LNCAP (cell line): ENCODE measurements around the gene CLN6.

Experiments
- TF ChIP-seq, protein P1 (sequence below): fragments of 450-650 bp; IDR thresholded peaks from 2 replicates; pipeline ENCODE4 v1.5.1; 2017; ENCODE audit warnings: mild to moderate bottlenecking

The CLN6 gene

DNA sequence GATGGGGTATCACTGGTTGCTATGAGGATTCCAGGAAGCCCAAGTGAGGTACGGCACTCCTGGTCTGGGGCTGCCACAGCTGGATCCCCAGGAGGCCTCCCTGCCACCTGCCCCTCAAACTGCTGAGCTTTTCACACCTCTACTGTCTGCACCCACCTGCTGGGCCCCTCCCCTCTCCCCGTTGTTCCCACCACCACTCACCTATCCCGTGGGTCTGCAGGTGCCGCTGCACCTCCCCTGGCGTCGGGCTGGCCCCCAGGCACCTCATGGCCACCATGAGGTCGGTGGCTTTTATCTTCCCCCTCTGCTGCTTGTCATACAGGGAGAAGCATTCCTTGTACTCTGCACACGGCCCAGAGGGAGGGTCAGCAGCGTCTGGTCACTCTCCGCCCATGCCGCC is 30.2 kb downstream of the CLN6 start:
- TF ChIP-seq, protein P1, sequence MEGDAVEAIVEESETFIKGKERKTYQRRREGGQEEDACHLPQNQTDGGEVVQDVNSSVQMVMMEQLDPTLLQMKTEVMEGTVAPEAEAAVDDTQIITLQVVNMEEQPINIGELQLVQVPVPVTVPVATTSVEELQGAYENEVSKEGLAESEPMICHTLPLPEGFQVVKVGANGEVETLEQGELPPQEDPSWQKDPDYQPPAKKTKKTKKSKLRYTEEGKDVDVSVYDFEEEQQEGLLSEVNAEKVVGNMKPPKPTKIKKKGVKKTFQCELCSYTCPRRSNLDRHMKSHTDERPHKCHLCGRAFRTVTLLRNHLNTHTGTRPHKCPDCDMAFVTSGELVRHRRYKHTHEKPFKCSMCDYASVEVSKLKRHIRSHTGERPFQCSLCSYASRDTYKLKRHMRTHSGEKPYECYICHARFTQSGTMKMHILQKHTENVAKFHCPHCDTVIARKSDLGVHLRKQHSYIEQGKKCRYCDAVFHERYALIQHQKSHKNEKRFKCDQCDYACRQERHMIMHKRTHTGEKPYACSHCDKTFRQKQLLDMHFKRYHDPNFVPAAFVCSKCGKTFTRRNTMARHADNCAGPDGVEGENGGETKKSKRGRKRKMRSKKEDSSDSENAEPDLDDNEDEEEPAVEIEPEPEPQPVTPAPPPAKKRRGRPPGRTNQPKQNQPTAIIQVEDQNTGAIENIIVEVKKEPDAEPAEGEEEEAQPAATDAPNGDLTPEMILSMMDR = no peak

DNA sequence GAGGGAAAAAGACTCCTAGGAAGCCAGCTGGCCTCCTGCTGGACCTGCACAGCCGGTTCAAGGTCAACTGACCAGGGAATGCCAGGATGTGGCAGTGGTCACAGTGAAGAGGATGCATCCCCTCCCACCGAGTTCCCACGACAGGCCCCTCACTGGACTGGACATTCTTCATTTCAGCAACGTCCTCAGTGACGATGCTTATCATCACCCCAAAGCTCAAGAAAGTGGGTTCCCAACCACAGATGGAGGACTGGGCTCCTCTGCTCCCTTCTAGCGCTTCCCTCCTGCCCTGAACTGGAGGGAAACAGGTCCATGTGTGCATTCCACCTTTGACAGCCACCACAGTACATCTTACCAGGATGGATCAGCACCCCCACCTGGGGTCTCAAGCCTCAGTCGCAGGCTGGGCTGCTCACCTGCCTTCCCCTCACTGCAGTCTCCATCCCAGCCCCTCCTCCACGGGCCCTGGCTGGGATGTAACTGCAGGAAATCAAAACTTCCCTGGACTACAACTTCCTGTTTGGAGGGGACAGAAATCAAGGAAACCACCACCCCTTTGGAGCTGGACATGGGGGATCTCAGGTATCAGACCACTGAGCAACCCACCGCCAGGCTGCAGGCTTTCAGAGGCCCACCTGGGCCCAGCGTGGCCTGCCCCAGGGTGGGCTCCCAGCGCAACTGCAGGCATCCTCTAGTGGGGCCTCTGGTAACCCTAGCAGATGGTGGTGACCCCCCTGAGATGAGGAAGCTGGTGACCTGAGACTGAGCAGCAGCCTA is 31.7 kb downstream of the CLN6 start:
- TF ChIP-seq, protein P1 = no peak

DNA sequence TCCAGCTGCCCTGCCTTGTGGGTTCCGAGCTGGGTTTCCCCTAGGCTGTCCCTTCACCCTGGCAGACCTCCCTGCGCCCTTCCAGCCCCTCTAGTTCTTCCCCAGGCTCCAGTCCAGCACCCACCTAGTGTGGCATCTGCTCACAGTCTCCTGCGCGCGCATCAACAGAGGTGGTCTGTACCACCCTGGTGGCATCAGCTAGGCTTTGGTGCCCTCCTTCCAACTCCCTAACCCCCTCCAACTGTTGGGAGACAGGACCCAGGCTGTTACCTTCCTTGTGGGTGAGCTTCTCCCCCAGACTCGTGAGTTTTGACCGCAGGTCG is 32.4 kb downstream of the CLN6 start:
- TF ChIP-seq, protein P1 = no peak

DNA sequence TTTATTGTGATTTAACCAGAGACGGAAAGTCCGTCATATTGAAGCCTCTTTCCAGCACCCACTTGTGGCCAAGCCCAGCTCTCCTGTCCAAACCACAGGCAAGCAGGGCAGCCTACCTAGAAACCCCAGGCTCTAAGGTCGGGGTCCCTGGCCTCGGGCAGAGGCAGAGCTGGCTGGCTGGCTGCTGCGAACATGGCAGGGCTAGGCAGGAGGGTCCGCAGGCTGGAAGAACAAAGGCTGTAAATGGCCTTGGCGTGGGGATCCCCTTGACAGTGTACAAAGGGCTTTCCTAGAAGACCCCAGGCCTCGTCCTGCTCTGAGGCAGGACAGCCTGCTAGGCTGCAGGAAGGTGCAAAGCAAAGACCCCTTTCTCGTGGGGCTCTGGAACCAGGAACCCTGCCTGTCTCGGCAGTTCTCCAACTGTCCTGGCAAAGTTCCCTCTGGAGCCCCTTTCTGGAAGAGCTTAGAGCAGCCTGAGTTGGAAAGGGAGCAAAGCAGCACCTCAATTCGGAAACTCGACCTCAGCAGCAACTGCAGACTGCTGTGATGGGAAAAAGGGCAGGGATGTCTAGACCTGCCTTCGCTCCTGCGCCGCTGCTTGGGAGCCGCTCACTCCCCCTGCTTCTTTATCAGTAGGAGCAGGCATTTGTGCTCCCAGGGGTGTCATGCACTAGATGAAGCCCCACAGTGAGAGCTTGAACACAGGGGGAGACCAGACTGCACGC is 32.9 kb downstream of the CLN6 start:
- TF ChIP-seq, protein P1 = no peak

DNA sequence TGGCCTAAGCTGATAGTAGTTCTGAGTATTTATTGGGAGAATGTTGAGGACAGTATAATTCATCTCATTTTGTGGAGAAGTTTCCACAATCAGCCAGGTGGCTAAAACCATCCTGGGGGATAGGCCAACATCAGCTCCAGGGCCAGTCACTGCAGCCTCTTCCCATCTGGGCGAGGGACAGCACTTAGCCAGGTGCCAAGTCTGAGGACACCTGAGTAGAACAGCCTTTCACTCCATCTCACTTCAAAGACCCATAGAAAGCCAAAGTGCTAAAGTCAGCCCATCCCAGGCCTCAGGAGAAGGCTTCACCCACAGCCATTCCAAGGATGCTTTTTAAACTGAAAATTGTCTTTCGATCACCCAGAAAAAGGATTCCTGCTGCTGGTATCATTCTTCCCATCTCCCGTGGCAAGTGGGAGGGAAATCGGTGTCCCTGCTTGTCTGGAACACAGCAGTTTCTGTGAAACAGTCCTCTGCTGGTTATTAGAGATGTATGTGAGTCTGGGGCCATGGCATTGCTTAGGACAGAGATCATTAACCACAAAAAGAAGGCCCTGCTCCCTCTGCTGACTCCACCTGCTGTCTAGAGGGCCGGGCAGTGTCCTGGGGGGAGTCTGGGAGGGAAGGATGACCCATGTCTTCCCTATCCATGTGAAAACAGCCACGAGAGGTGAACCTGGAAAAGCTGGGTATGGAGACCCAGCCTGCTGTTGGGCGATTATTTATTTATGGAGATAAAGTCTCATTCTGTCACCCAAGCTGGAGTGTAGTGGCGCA is 34.0 kb downstream of the CLN6 start:
- TF ChIP-seq, protein P1 = no peak

DNA sequence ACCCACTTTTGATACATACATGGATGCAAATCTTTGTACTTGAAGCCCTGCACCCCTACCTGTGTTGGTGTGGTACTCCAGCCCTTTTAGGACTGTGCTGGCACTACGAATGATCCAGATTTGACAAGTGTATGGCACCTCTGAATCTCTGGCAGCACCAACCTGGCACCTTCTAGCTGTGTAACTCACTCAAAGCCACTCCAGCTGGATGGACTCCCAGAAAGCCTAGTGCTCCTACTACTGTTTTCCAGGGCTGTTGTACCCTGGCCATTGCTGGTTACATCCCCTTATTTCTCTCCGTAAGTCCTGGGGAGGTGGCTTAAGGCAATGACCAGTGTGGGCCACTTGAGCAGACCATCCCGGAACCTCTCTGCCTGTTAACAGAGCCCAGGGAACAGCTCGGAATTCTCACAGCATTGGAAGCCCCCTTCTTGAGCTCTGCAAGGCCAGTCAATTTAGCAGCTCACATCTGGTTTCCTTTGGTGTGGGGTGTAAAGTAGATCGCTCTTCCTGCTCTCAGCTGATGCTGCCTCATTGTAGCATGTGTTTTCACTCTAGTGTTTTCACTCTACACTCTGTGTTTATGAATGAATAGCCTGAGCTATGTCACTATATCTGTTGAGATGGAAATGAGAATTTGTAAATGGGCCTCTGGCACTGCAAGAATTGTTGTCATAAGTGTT is 36.6 kb downstream of the CLN6 start:
- TF ChIP-seq, protein P1 = no peak

DNA sequence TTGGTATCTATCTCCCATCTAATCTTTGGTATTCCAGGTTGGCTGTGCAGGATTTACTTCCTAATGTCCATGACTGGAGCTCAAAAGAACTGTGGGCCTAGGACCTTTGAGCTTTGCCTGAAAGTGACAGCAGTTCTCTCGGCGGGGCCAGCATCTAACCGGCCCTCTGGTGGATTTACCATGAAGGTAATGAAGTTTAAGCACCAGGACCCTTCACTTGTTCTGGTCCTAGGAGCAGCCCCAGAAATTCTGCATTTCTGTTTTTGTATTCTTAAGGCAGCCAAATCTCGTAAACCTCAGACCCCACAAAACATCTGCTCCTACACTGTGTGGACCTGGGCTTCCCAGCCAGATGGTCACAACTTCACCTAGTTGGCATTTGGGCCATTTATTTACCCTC is 37.4 kb downstream of the CLN6 start:
- TF ChIP-seq, protein P1 = no peak
